CD4-positive, alpha-beta T cell treated with Interleukin-12 subunit alpha and Interleukin-12 subunit beta, for 1 hour (primary cell): ENCODE measurements around the gene GNLY.

Experiments
- DNase-seq: peaks from one replicate; pipeline ENCODE4 v3.0.0-alpha.2; 2020

GNLY gene

GRCh38 chr2:85690932-85691331, 3.2 kb upstream of the GNLY start:
- no peak for DNase-seq

- no peak for DNase-seq
Measured at GRCh38 chr2:85692039-85692645, 2.0 kb upstream of the GNLY start.

- DNase-seq, result no peak
Measured at GRCh38 chr2:85695121-85695520, 963 bp downstream of the GNLY start.

GRCh38 chr2:85695691-85696668, 1.8 kb downstream of the GNLY start:
- DNase-seq, result no peak

GRCh38 chr2:85697096-85697495, 2.9 kb downstream of the GNLY start:
- DNase-seq, result no peak

- DNase-seq, result no peak
Measured at GRCh38 chr2:85697716-85698115, 3.6 kb downstream of the GNLY start.

DNA sequence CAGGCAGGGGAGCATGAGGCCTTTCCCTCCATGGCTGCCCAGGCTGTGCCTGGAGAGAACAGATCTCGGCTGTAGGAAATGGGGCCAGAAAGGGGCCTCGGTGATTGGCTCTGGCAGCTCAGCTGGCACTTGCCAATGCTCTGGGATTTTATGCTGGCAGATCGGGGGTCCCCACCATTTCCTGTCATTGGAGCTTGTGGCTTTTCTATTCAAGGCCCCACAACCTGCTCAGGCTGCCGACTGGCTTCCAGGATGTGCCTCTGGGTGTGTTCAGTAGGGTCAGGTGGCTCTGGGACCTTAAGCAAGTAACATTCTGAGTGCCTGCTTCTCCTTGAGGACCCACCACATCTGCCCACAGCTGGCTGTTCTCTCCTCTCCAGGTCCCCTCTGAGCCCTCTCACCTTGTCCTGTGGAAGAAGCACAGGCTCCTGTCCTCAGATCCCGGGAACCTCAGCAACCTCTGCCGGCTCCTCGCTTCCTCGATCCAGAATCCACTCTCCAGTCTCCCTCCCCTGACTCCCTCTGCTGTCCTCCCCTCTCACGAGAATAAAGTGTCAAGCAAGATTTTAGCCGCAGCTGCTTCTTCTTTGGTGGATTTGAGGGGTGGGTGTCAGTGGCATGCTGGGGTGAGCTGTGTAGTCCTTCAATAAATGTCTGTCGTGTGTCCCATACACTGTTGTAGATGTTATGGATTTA, 4.2 kb downstream of the GNLY start:
- DNase-seq, result no peak

- DNase-seq, result no peak
Measured at GRCh38 chr2:85698880-85699254, 4.7 kb downstream of the GNLY start.

- no peak for DNase-seq
Measured at GRCh38 chr2:85699325-85699724, 5.2 kb downstream of the GNLY start.

DNA sequence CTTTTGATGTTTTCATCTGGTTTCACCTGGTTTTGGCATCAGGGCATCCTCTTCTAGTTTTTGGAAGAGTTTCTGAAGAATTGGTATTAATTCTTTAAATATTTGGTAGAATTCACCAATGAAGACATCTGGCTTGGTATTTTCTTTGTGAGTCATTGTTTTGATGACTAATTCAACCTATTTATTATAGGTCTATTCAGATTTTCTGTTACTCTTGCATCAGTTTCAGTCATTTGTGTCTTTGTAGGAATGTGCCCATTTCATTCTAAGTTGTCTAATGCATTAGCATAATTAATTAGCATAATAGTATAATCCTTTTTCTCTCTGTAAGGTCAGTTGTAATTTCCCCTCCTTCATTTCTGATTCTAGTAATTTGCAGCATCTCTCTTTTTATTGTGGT, 8.0 kb downstream of the GNLY start:
- DNase-seq, result no peak

DNA sequence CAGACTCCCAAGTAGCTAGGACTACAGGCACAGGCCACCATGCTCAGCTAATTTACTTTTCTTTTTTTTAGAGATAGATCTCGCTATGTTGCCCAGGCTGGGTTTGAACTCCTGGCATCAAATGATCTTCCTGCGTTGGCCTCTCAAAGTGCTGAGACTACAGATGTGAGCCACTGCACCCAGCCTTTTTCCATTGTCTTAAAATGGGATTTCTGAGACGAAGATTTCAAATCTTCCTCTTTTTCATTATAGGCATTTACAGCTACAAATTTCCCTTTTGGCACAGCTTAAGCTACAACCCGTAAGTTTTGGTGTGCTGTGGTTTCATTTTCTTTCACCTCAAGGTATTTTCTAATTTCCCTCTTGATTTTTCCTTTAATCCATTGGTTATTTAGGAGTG, 8.6 kb downstream of the GNLY start:
- no peak for DNase-seq

DNA sequence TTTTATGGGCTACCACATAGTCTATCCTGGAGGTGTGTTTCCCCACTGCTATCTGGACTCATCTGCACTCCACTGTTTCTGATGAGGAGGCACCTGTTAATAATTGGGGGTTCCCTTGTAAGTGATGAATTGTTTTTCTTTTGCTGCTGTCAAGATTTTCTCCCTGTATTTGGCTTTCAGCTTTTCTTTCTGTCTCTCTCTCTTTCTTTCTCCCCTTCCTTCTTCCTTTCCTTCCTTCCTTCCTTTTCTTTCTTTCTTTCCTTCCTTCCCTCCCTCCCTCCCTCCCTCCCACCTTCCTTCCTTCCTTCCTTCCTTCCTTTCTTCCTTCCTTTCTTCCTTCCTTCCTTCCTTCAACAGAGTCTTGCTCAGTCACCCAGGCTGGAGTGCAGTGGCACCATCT, 9.2 kb downstream of the GNLY start:
- DNase-seq, result no peak

- DNase-seq, result no peak
Measured at GRCh38 chr2:85704038-85704437, 9.9 kb downstream of the GNLY start.

- DNase-seq, result peak; percentile 57
Measured at GRCh38 chr2:85704800-85705679, 10.9 kb downstream of the GNLY start.

GRCh38 chr2:85705680-85706039, 11.5 kb downstream of the GNLY start:
- no peak for DNase-seq

DNA sequence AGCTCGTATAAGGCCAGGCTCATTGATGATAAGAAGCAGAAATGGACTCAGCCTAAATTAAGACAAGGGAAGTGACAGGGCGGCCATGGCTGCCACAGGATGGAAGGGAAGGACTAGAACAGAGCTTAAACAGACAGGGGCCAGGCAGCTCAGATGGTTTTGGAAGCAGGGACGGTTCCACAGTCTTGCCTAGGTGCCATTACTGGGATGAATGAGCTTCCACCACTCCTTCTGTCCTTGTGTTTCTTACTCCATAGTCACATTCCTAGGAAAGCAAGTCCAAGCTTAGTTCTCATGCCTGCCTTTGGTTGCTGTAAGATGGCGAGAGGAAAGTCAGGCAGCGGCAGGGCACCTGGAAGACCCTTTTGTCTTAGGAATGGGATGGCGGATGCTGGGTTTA, 11.9 kb downstream of the GNLY start:
- DNase-seq, result no peak

GRCh38 chr2:85706599-85707296, 12.6 kb downstream of the GNLY start:
- DNase-seq, result no peak

DNA sequence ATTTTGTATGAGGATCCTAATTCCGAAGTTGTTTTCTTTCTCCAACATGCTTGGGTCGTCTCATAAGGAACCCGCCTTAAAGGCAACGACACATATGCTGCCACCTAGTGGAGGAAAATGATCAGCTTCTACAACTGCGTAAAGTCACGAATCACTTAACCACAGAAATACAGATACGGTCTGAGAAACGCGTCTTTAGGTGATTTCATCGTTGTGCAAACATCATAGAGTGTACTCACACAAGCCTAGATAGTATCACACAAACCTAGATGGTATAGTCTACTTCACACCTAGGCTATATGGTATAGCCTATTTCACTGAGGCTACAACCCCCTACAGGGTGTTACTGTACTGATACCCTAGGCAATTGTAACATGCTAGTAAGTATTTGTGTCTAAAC, 13.1 kb downstream of the GNLY start:
- peak; percentile 82 for DNase-seq

GRCh38 chr2:85708641-85709040, 14.5 kb downstream of the GNLY start:
- no peak for DNase-seq

- DNase-seq, result no peak
Measured at GRCh38 chr2:85709401-85709811, 15.2 kb downstream of the GNLY start.

DNA sequence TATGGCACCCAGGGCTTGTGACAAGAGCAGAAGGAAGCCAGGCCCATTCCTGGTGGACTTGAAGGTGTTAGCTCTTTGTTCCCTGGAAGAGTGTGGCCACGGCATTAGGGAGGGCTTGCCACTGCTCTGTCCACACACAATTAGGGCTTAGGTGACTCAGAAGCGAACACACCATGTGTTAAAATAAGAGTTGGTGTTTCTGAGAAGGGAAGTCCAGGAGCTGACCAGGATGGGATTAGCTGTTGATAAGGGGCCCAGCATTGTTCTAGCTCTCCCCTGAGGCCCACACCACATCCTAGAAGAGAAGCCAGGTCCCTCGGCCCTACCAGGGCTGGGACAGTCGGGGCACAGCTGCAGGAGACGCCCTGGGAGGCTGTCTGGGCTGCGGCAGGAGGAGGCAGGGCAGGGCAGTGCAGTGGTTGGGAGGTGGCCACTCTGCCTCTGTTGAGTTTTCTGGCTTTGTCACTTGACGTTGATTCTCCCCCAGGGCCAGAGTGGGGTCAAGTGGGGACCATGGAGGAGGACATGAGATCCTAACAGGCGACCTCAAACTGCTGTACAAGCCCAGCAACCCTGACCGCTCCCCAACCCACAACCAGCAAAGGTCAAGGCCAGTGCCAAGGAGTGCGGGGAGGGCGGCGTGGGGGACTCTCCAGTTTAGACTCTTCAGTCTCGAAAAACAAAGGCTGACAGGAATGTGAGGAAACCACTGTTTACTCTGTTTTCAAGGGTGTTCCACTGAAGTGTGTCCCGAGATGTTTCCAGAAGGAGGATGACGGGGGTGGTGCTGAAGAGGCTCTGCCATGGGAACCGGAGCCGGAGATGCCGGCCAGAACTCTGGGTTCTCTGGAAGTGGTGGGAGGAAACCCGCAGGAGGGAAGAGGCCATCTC, 16.8 kb downstream of the GNLY start:
- no peak for DNase-seq
